HFF-Myc (cell line): ENCODE results near the gene SNX19.

Experiments used
- DNase-seq: peaks from one replicate; pipeline ENCODE4 v3.0.0-alpha.2; 2011; ENCODE audit warnings: low read depth; ENCODE audit errors: extremely low read depth
- H3K4me3 ChIP-seq: replicated peaks from 2 replicates; pipeline ENCODE4 v1.5.1; 2011; ENCODE audit warnings: low read depth, mild to moderate bottlenecking, control low read depth, low read length
- TF ChIP-seq, protein P1 (sequence below): IDR thresholded peaks from 2 replicates; pipeline ENCODE4 v1.5.1; 2012; ENCODE audit warnings: mild to moderate bottlenecking, low read depth, low read length, control low read depth; ENCODE audit errors: missing control alignments

Gene SNX19

DNA sequence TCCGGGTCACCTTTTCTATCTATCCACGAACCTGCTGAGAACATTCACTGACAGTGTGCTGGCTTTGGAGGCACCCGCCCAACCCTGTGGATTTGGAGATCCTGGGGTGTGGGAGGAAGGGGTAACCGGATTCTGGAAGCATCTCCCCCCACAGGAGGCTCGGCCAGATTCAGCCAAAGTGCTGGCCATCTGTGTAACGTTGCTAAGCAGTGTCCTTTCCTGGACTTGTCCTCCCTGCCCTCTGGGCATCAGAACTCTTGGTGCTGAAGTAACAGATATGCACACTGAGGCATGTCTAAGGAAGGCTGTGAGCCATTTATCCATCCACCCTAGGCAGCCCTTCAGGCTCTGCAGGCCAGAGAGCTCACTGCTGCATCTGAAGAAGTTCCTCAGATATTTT is 85.7 kb downstream of the SNX19 start:
- H3K4me3 ChIP-seq: no peak overlapping the region
- DNase-seq: no peak
- TF ChIP-seq, protein P1, sequence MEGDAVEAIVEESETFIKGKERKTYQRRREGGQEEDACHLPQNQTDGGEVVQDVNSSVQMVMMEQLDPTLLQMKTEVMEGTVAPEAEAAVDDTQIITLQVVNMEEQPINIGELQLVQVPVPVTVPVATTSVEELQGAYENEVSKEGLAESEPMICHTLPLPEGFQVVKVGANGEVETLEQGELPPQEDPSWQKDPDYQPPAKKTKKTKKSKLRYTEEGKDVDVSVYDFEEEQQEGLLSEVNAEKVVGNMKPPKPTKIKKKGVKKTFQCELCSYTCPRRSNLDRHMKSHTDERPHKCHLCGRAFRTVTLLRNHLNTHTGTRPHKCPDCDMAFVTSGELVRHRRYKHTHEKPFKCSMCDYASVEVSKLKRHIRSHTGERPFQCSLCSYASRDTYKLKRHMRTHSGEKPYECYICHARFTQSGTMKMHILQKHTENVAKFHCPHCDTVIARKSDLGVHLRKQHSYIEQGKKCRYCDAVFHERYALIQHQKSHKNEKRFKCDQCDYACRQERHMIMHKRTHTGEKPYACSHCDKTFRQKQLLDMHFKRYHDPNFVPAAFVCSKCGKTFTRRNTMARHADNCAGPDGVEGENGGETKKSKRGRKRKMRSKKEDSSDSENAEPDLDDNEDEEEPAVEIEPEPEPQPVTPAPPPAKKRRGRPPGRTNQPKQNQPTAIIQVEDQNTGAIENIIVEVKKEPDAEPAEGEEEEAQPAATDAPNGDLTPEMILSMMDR: no peak

- H3K4me3 ChIP-seq: no peak overlapping the region
- TF ChIP-seq, protein P1: no peak
Measured at GRCh38 chr11:130829920-130830511, 86.3 kb downstream of the SNX19 start.

DNA sequence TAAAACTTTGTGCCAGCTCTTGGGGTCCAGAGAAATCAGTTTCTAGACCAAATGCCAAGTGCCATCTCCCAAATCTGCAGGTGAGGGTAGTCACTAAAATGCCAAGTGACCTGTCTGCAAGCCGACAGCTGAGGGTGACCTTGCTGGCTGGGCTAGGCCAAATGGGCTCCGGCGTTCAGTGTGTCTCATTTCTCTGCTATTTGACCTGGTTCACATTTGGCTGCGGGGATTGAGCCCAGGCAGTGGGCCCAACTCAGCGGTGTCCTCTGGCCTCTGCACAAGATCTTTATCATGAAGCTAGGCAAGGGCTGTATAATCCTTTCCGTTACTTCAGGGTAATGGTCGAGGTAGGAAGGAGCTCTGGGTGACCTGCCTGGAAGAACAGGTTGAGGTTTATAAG is 87.5 kb downstream of the SNX19 start:
- no peak for DNase-seq

More at GRCh38 chr11:130829920-130830511, 86.3 kb downstream of the SNX19 start:
- no peak for DNase-seq

GRCh38 chr11:130827451-130828377 is 88.6 kb downstream of the SNX19 start:
- H3K4me3 ChIP-seq: no peak overlapping the region
- TF ChIP-seq, protein P1: peak; percentile 69
- DNase-seq: peak; percentile 59

More for the DNA sequence above, 87.5 kb downstream of the SNX19 start:
- TF ChIP-seq, protein P1: no peak
- no peak overlapping the region for H3K4me3 ChIP-seq

DNA sequence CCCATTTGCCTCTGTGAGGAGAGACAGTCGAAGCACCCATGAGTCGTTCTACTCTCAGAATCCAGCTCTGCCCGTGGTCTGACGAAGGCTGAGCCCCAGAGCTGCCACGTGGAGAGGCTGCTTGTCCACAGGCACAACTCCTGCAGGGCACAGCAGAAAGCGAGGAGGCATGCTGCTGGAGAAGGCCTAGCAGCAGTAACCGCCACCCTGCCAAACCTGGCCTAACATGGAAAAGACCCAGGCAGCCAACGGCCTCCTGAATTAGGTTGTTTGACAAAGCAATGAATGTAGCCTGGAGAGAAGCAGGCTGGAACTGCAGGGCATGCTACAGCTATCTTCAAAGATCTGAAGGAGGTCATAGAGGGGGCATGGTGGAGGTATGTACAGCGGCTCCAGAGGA is 89.7 kb downstream of the SNX19 start:
- no peak overlapping the region for H3K4me3 ChIP-seq
- DNase-seq: no peak
- TF ChIP-seq, protein P1: no peak

- TF ChIP-seq, protein P1: no peak
- H3K4me3 ChIP-seq: no peak overlapping the region
- no peak for DNase-seq
Measured at GRCh38 chr11:130825983-130826382, 90.3 kb downstream of the SNX19 start.
